GM12878 (cell line): ENCODE results near the gene COL17A1. TPM values are rescaled to one million over a fixed set of nuclear protein-coding genes. Genes with fewer than 3 reads are reported as not detected.

Source experiments
- BACH1 ChIP-seq: fragments of 450-650 bp; IDR thresholded peaks from 2 replicates; pipeline ENCODE4 v1.6.1; 2017; ENCODE audit warnings: mild to moderate bottlenecking, borderline replicate concordance
- BCL3 ChIP-seq: IDR thresholded peaks from 2 replicates; pipeline ENCODE4 v1.6.1; 2011; ENCODE audit warnings: borderline replicate concordance, low read depth, mild to moderate bottlenecking, moderate library complexity, low read length; ENCODE audit not compliant: insufficient read depth, poor library complexity, severe bottlenecking
- BHLHE40 ChIP-seq, 2 experiments: fragments of 450-650 bp in 1 of 2; IDR thresholded peaks; 2 replicates each; pipeline ENCODE4 v1.6.1; 2011 to 2017; ENCODE audit warnings: low read depth in 2 of 2, borderline replicate concordance in 1 of 2, improper control_type of control experiment in 1 of 2, low read length in 1 of 2, mild to moderate bottlenecking in 1 of 2
- BRCA1 ChIP-seq: IDR thresholded peaks from 2 replicates; pipeline ENCODE4 v1.6.1; 2011; ENCODE audit warnings: low read depth, low read length, improper control_type of control experiment
- CBX3 ChIP-seq: fragments of 200-600 bp; sonication (generic); IDR thresholded peaks from 2 replicates; pipeline ENCODE4 v1.6.1; 2016; ENCODE audit warnings: low read depth, borderline replicate concordance
- DPF2 ChIP-seq: fragments of 450-650 bp; IDR thresholded peaks from 2 replicates; pipeline ENCODE4 v1.6.1; 2017; ENCODE audit warnings: mild to moderate bottlenecking
- EZH2 ChIP-seq: IDR thresholded peaks from 2 replicates; pipeline ENCODE4 v1.6.1; 2012; ENCODE audit warnings: low read depth, mild to moderate bottlenecking, control low read depth, inconsistent platforms, low read length, borderline replicate concordance; ENCODE audit not compliant: control insufficient read depth
- FOXK2 ChIP-seq: fragments of 450-650 bp; IDR thresholded peaks from 2 replicates; pipeline ENCODE4 v1.6.1; 2017; ENCODE audit warnings: mild to moderate bottlenecking, moderate library complexity
- IKZF2 ChIP-seq, 2 experiments: fragments of 450-650 bp; IDR thresholded peaks; 2 replicates each; pipeline ENCODE4 v1.6.1; 2017; ENCODE audit warnings: mild to moderate bottlenecking in 2 of 2, moderate library complexity in 2 of 2
- KAT2A ChIP-seq: conservative IDR thresholded peaks from 2 replicates; pipeline ENCODE4 v1.6.1; 2011; ENCODE audit warnings: low read depth, low read length; ENCODE audit not compliant: control insufficient read depth
- MEF2A ChIP-seq: IDR thresholded peaks from 2 replicates; pipeline ENCODE4 v1.6.1; 2011; ENCODE audit warnings: low read depth, mild to moderate bottlenecking, low read length, moderate library complexity; ENCODE audit not compliant: insufficient read depth
- POLR2AphosphoS5 ChIP-seq: IDR thresholded peaks from 2 replicates; pipeline ENCODE4 v1.6.1; 2011; ENCODE audit warnings: mild to moderate bottlenecking, low read length, inconsistent platforms
- RB1 ChIP-seq: fragments of 450-650 bp; formaldehyde crosslinking; IDR thresholded peaks from 2 replicates; pipeline ENCODE4 v1.6.1; 2017; ENCODE audit warnings: mild to moderate bottlenecking, borderline replicate concordance
- SIN3A ChIP-seq: IDR thresholded peaks from 2 replicates; pipeline ENCODE4 v1.6.1; 2012; ENCODE audit warnings: low read depth, low read length, improper control_type of control experiment
- SREBF1 ChIP-seq: IDR thresholded peaks from 2 replicates; pipeline ENCODE4 v1.6.1; 2012; ENCODE audit warnings: mild to moderate bottlenecking, low read length
- SRF ChIP-seq, 2 experiments: IDR thresholded peaks; 2 replicates each; pipeline ENCODE4 v1.6.1; 2011; ENCODE audit warnings: low read depth in 2 of 2, low read length in 2 of 2, mild to moderate bottlenecking in 1 of 2, moderate library complexity in 1 of 2
- TCF3 ChIP-seq: IDR thresholded peaks from 2 replicates; pipeline ENCODE4 v1.6.1; 2012; ENCODE audit warnings: low read depth, mild to moderate bottlenecking, low read length, borderline replicate concordance; ENCODE audit not compliant: insufficient read depth
- ZNF24 ChIP-seq: fragments of 450-650 bp; IDR thresholded peaks from 2 replicates; pipeline ENCODE4 v1.6.1; 2017; ENCODE audit warnings: antibody characterized with exemption, mild to moderate bottlenecking
- polyA plus RNA-seq, 11 experiments: library from polyadenylated mRNA; depleted of rRNA in 4 of 11; unstranded in 6 of 11; stranded (reverse) in 5 of 11; fragments of >200 nt; fragmentation: Nextera tagmentation in 4 of 11; fragmentation: Illumina TruSeq in 1 of 11; extraction: Ambion mirVana in 4 of 11; extraction: Trizol in 1 of 11; gene quantifications; 1 replicate in 1 of 11; 2 replicates in 10 of 11; pipeline versions ENCODE4 v1.2.1 to v1.2.3, GENCODE V29; 2011 to 2016; ENCODE audit warnings: inconsistent platforms in 2 of 11, missing spikeins in 2 of 11, low read depth in 1 of 11
- total RNA-seq, 4 experiments: library from RNA; depleted of rRNA in 3 of 4; stranded (reverse); fragments of >200 nt in 3 of 4; fragmentation: Illumina TruSeq in 1 of 4; extraction: Trizol in 1 of 4; gene quantifications; 2 replicates each; pipeline versions ENCODE4 v1.2.1 to v1.2.3, GENCODE V29; 2013 to 2021
- TF ChIP-seq, protein P1 (sequence below): fragments of 150-350 bp; IDR thresholded peaks from 2 replicates; pipeline ENCODE4 v1.6.1; 2014; ENCODE audit warnings: mild to moderate bottlenecking, low read depth, low read length
- TF ChIP-seq, protein P2 (sequence below): fragments of 450-650 bp; IDR thresholded peaks from 2 replicates; pipeline ENCODE4 v1.6.1; 2017; ENCODE audit warnings: low read depth, mild to moderate bottlenecking, moderate library complexity
- TF ChIP-seq, protein P3 (sequence below): IDR thresholded peaks from 2 replicates; pipeline ENCODE4 v1.6.1; 2012; ENCODE audit warnings: mild to moderate bottlenecking, low read depth, low read length

COL17A1 gene
- total and polyA plus RNA-seq, 10 of the 15 experiments (the other 5 are each of a cell fraction or from before 2014, with no cell fraction given), result 0.08 to 0.22 TPM; not detected in 8

DNA sequence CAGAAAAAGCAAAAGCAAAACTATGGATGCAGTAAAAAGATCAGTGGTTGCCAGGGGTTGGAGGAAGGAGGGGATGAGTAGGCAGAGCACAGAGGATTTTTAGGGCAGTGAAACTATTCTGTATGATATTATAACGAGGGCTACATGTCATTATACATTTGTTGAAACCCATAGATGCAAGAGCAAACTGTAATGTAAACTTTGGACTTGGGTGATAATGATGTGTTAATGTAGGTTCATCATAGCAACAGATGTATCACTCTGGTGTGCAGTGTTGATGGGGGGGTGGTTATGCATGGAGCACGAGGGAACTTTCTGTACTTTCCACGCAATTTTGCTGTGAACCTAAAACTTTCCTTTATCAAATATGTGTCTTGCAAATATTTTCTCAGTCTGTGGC lies 95.6 kb downstream of the COL17A1 start (continued):
- TF ChIP-seq BCL3 (no peak), SIN3A (no peak), ZNF24 (no peak), FOXK2 (no peak), IKZF2 (IDR thresholded peaks at IDR 0.05) (peak in 1 of 2 experiments; percentile 49; a peak in 2 of 4 replicates), SREBF1 (no peak), KAT2A (no peak), BHLHE40 (IDR thresholded peaks at IDR 0.05; ENCODE audit: borderline replicate concordance in 1 of 2, low read depth in 2 of 2, low read length in 1 of 2) (peak in 1 of 2 experiments; percentile 57; a peak in 2 of 4 replicates), BRCA1 (no peak), MEF2A (no peak), POLR2AphosphoS5 (no peak), BACH1 (no peak), EZH2 (no peak), RB1 (no peak), SRF (IDR thresholded peaks at IDR 0.05; ENCODE audit: low read depth in 2 of 2, low read length in 2 of 2) (no peak), CBX3 (no peak), DPF2 (no peak; the same call in 1 of the 2 replicates), TCF3 (no peak)
- TF ChIP-seq, protein P1, sequence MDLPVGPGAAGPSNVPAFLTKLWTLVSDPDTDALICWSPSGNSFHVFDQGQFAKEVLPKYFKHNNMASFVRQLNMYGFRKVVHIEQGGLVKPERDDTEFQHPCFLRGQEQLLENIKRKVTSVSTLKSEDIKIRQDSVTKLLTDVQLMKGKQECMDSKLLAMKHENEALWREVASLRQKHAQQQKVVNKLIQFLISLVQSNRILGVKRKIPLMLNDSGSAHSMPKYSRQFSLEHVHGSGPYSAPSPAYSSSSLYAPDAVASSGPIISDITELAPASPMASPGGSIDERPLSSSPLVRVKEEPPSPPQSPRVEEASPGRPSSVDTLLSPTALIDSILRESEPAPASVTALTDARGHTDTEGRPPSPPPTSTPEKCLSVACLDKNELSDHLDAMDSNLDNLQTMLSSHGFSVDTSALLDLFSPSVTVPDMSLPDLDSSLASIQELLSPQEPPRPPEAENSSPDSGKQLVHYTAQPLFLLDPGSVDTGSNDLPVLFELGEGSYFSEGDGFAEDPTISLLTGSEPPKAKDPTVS, result no peak
- TF ChIP-seq, protein P2, sequence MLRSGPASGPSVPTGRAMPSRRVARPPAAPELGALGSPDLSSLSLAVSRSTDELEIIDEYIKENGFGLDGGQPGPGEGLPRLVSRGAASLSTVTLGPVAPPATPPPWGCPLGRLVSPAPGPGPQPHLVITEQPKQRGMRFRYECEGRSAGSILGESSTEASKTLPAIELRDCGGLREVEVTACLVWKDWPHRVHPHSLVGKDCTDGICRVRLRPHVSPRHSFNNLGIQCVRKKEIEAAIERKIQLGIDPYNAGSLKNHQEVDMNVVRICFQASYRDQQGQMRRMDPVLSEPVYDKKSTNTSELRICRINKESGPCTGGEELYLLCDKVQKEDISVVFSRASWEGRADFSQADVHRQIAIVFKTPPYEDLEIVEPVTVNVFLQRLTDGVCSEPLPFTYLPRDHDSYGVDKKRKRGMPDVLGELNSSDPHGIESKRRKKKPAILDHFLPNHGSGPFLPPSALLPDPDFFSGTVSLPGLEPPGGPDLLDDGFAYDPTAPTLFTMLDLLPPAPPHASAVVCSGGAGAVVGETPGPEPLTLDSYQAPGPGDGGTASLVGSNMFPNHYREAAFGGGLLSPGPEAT, result peak; percentile 89
- TF ChIP-seq, protein P3, sequence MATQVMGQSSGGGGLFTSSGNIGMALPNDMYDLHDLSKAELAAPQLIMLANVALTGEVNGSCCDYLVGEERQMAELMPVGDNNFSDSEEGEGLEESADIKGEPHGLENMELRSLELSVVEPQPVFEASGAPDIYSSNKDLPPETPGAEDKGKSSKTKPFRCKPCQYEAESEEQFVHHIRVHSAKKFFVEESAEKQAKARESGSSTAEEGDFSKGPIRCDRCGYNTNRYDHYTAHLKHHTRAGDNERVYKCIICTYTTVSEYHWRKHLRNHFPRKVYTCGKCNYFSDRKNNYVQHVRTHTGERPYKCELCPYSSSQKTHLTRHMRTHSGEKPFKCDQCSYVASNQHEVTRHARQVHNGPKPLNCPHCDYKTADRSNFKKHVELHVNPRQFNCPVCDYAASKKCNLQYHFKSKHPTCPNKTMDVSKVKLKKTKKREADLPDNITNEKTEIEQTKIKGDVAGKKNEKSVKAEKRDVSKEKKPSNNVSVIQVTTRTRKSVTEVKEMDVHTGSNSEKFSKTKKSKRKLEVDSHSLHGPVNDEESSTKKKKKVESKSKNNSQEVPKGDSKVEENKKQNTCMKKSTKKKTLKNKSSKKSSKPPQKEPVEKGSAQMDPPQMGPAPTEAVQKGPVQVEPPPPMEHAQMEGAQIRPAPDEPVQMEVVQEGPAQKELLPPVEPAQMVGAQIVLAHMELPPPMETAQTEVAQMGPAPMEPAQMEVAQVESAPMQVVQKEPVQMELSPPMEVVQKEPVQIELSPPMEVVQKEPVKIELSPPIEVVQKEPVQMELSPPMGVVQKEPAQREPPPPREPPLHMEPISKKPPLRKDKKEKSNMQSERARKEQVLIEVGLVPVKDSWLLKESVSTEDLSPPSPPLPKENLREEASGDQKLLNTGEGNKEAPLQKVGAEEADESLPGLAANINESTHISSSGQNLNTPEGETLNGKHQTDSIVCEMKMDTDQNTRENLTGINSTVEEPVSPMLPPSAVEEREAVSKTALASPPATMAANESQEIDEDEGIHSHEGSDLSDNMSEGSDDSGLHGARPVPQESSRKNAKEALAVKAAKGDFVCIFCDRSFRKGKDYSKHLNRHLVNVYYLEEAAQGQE, result no peak
